Keratinocyte (primary cell): ENCODE measurements around the gene PANX2.

ENCODE experiments used
- CTCF ChIP-seq, 3 experiments: IDR thresholded peaks in 1 of 3; conservative IDR thresholded peaks in 1 of 3; optimal IDR thresholded peaks in 1 of 3; 2 replicates in 2 of 3; 3 replicates in 1 of 3; pipeline versions ENCODE3 to v1.5.1; 2011; ENCODE audit warnings: low read length in 3 of 3, mild to moderate bottlenecking in 3 of 3, moderate library complexity in 2 of 3, control low read depth in 1 of 3, inconsistent platforms in 1 of 3; ENCODE audit not compliant: insufficient read depth in 2 of 3; ENCODE audit errors: extremely low read depth in 1 of 3
- EZH2 ChIP-seq: IDR thresholded peaks from one replicate; pipeline ENCODE4 v1.6.1; 2012; ENCODE audit warnings: inconsistent platforms, mild to moderate bottlenecking, low read length, moderate library complexity

GRCh38 chr22:50144005-50144614 lies 26.4 kb upstream of the PANX2 start:
- TF ChIP-seq EZH2: no peak
- no peak for TF ChIP-seq CTCF (optimal IDR thresholded peaks at IDR 0.05 in 1 of 3, IDR thresholded peaks at IDR 0.05 in 1 of 3, conservative IDR thresholded peaks at IDR 0.05 in 1 of 3; ENCODE audit: extremely low read depth in 1 of 3, insufficient read depth in 2 of 3, low read length in 3 of 3)
